Measurements from ENCODE around the gene PLEKHG1.

DNA sequence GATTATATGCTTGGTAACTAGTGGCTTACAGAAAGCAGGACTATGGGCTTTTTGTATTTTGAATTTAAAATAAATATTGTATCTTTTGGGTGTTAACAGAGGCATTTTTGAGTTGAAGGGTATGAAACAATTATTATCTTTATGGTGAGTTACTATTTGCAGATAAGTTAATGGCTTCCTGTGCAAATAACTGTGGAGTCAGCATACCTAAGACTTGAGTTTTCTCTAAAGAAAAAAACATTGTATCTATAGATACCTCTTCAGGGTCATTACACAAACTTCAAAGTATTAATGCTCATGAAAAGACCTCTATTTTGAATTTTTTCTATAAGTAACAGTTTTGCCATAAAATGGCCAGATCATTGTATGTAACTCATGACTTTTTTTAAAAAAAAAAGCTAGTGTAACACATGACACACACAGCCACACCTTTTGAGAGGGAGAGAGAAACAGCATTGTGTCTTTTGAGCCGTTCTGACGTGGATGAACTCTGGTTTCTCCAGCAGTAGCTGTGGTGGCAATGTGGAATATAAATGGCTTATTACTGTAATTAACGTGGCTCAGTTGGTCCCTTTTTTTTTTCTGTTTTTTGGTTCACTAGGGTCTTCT, 36.3 kb downstream of the PLEKHG1 start:
- TF ChIP-seq SP1 (IDR thresholded peaks at IDR 0.05) (no peak), NFRKB (IDR thresholded peaks at IDR 0.05) (no peak), BHLHE40 (IDR thresholded peaks at IDR 0.05; ENCODE audit: borderline replicate concordance) (no peak), SUZ12 (IDR thresholded peaks at IDR 0.05) (no peak), ELF4 (IDR thresholded peaks at IDR 0.05) (no peak), L3MBTL2 (conservative IDR thresholded peaks at IDR 0.05) (no peak), FOXK2 (IDR thresholded peaks at IDR 0.05) (no peak), PKNOX1 (IDR thresholded peaks at IDR 0.05) (no peak), FOXA1 (IDR thresholded peaks at IDR 0.05) (no peak), FOXM1 (IDR thresholded peaks at IDR 0.05; ENCODE audit: borderline replicate concordance) (no peak), ARNT (IDR thresholded peaks at IDR 0.05) (no peak), HDGF (IDR thresholded peaks at IDR 0.05; ENCODE audit: borderline replicate concordance) (no peak)

Measured in HEK293T (cell line).